Measurements from ENCODE around the gene TMOD2.
A peak's percentile ranks its signal among the peaks of the same experiment; 100 is the strongest.

The TMOD2 gene

GRCh38 chr15:51818150-51818549, 66.8 kb downstream of the TMOD2 start:
- no peak for DNase-seq (ENCODE audit: extremely low spot score)
- ChIA-PET POLR2A (no interaction called here), CTCF (no interaction called here)
- TF ChIP-seq L3MBTL2 (conservative IDR thresholded peaks at IDR 0.05) (no peak), FOXK2 (IDR thresholded peaks at IDR 0.05) (no peak), SUZ12 (IDR thresholded peaks at IDR 0.05) (no peak), NFRKB (IDR thresholded peaks at IDR 0.05) (no peak), LEF1 (IDR thresholded peaks at IDR 0.05; ENCODE audit: borderline replicate concordance) (no peak)

GRCh38 chr15:51825698-51826097, 74.3 kb downstream of the TMOD2 start:
- CTCF ChIA-PET: no interaction called here
- no peak for DNase-seq (ENCODE audit: extremely low spot score)
- TF ChIP-seq FOXA1 (IDR thresholded peaks at IDR 0.05) (no peak), SUZ12 (IDR thresholded peaks at IDR 0.05) (no peak), TARDBP (IDR thresholded peaks at IDR 0.05) (no peak), CTBP1 (IDR thresholded peaks at IDR 0.05; ENCODE audit: borderline replicate concordance) (no peak), BHLHE40 (IDR thresholded peaks at IDR 0.05; ENCODE audit: borderline replicate concordance) (no peak), NFRKB (IDR thresholded peaks at IDR 0.05) (no peak), LEF1 (IDR thresholded peaks at IDR 0.05; ENCODE audit: borderline replicate concordance) (no peak), ARNT (IDR thresholded peaks at IDR 0.05) (no peak), L3MBTL2 (conservative IDR thresholded peaks at IDR 0.05) (no peak), ELF4 (IDR thresholded peaks at IDR 0.05) (no peak), HDGF (IDR thresholded peaks at IDR 0.05; ENCODE audit: borderline replicate concordance) (no peak), FOXM1 (IDR thresholded peaks at IDR 0.05; ENCODE audit: borderline replicate concordance) (no peak), SP1 (IDR thresholded peaks at IDR 0.05) (no peak), FOXK2 (IDR thresholded peaks at IDR 0.05) (no peak)
- POLR2A ChIA-PET: no interaction called here

- ChIA-PET POLR2A (interaction anchor here (0.8 to 1.7 kb wide), 3 partner anchors 10 to 37 kb away, joined by 3 to 12 read pairs (median 3); no protein-coding TSS in a partner anchor), CTCF (no interaction called here)
- DNase-seq (ENCODE audit: extremely low spot score): no peak
- TF ChIP-seq NFRKB (IDR thresholded peaks at IDR 0.05) (no peak), ZNF384 (IDR thresholded peaks at IDR 0.05) (no peak), LEF1 (IDR thresholded peaks at IDR 0.05; ENCODE audit: borderline replicate concordance) (no peak), PKNOX1 (IDR thresholded peaks at IDR 0.05) (no peak), FOXK2 (IDR thresholded peaks at IDR 0.05) (no peak), HDGF (IDR thresholded peaks at IDR 0.05; ENCODE audit: borderline replicate concordance) (no peak), L3MBTL2 (conservative IDR thresholded peaks at IDR 0.05) (no peak), ARNT (IDR thresholded peaks at IDR 0.05) (no peak), SUZ12 (IDR thresholded peaks at IDR 0.05) (no peak)
These were observed 77.4 kb downstream of the TMOD2 start for GRCh38 chr15:51828621-51829375.

GRCh38 chr15:51829376-51830275, 78.2 kb downstream of the TMOD2 start, which contains the start of gene TMOD3:
TMOD3 (plus strand) TSS chr15:51829653; CDS start chr15:51862885, 33,232 bp downstream.
- TF ChIP-seq ELF4 (IDR thresholded peaks at IDR 0.05) (no peak), FOXA1 (IDR thresholded peaks at IDR 0.05) (no peak), LEF1 (IDR thresholded peaks at IDR 0.05; ENCODE audit: borderline replicate concordance) (no peak), TARDBP (IDR thresholded peaks at IDR 0.05) (no peak), PKNOX1 (IDR thresholded peaks at IDR 0.05) (no peak), HDGF (IDR thresholded peaks at IDR 0.05; ENCODE audit: borderline replicate concordance) (no peak), L3MBTL2 (conservative IDR thresholded peaks at IDR 0.05) (no peak), SP1 (IDR thresholded peaks at IDR 0.05) (no peak), FOXK2 (IDR thresholded peaks at IDR 0.05) (no peak), CTBP1 (IDR thresholded peaks at IDR 0.05; ENCODE audit: borderline replicate concordance) (no peak), ZNF384 (IDR thresholded peaks at IDR 0.05) (no peak), NFRKB (IDR thresholded peaks at IDR 0.05) (no peak), SUZ12 (IDR thresholded peaks at IDR 0.05) (no peak), BHLHE40 (IDR thresholded peaks at IDR 0.05; ENCODE audit: borderline replicate concordance) (no peak), ARNT (IDR thresholded peaks at IDR 0.05) (no peak), FOXM1 (IDR thresholded peaks at IDR 0.05; ENCODE audit: borderline replicate concordance) (no peak)
- CTCF ChIA-PET: no interaction called here
- DNase-seq (ENCODE audit: extremely low spot score): peak; percentile 89
- POLR2A ChIA-PET: interaction anchor here (0.8 to 1.7 kb wide), 4 partner anchors 9 to 36 kb away, joined by 3 to 12 read pairs (median 4); no protein-coding TSS in a partner anchor

GRCh38 chr15:51830276-51830806, 78.9 kb downstream of the TMOD2 start:
- POLR2A ChIA-PET: interaction anchor here (1.0 to 1.7 kb wide), 2 partner anchors 8 to 12 kb away, joined by 4 to 12 read pairs; no protein-coding TSS in a partner anchor
- CTCF ChIA-PET: no interaction called here
- no peak for TF ChIP-seq BHLHE40 (IDR thresholded peaks at IDR 0.05; ENCODE audit: borderline replicate concordance)
- TF ChIP-seq L3MBTL2 (conservative IDR thresholded peaks at IDR 0.05): no peak
- TF ChIP-seq ZNF384 (IDR thresholded peaks at IDR 0.05): no peak
- TF ChIP-seq FOXA1 (IDR thresholded peaks at IDR 0.05): no peak
- no peak for TF ChIP-seq CTBP1 (IDR thresholded peaks at IDR 0.05; ENCODE audit: borderline replicate concordance)
- TF ChIP-seq FOXK2 (IDR thresholded peaks at IDR 0.05): no peak
- no peak for TF ChIP-seq LEF1 (IDR thresholded peaks at IDR 0.05; ENCODE audit: borderline replicate concordance)
- no peak for TF ChIP-seq NFRKB (IDR thresholded peaks at IDR 0.05)
- TF ChIP-seq PKNOX1 (IDR thresholded peaks at IDR 0.05): no peak
- TF ChIP-seq SUZ12 (IDR thresholded peaks at IDR 0.05): no peak
- TF ChIP-seq TARDBP (IDR thresholded peaks at IDR 0.05): no peak
- no peak for TF ChIP-seq ELF4 (IDR thresholded peaks at IDR 0.05)
- TF ChIP-seq ARNT (IDR thresholded peaks at IDR 0.05): no peak
- TF ChIP-seq SP1 (IDR thresholded peaks at IDR 0.05): no peak
- TF ChIP-seq FOXM1 (IDR thresholded peaks at IDR 0.05; ENCODE audit: borderline replicate concordance): no peak
- TF ChIP-seq HDGF (IDR thresholded peaks at IDR 0.05; ENCODE audit: borderline replicate concordance): no peak
- DNase-seq (ENCODE audit: extremely low spot score): no peak

Measured in HEK293T (cell line).